Erythroblast (primary cell): ENCODE measurements around the gene NFIB.

ENCODE experiments used
- DNase-seq, 2 experiments: peaks; one replicate each; lab custom pipeline; 2025; lab: John Stamatoyannopoulos, UW
- GATA1 ChIP-seq: IDR thresholded peaks from 2 replicates; pipeline ENCODE4 v1.6.1; 2011; ENCODE audit warnings: low read depth, mild to moderate bottlenecking, control low read depth, low read length, moderate library complexity
- POLR2A ChIP-seq: IDR thresholded peaks from 2 replicates; pipeline ENCODE4 v1.6.1; 2011; ENCODE audit warnings: mild to moderate bottlenecking, low read length

NFIB gene

GRCh38 chr9:14256588-14256987, 57.4 kb downstream of the NFIB start:
- no peak for DNase-seq
- no peak for TF ChIP-seq POLR2A
- TF ChIP-seq GATA1: no peak

GRCh38 chr9:14251154-14252071, 62.5 kb downstream of the NFIB start:
- TF ChIP-seq POLR2A: no peak
- no peak for DNase-seq

- no peak for TF ChIP-seq POLR2A
- no peak for TF ChIP-seq GATA1
- DNase-seq: no peak
These were observed 63.2 kb downstream of the NFIB start for GRCh38 chr9:14250794-14251153.

GRCh38 chr9:14249527-14249926, 64.4 kb downstream of the NFIB start:
- no peak for DNase-seq
- TF ChIP-seq POLR2A (no peak), GATA1 (no peak)

- TF ChIP-seq POLR2A (no peak), GATA1 (no peak)
- no peak for DNase-seq
These were observed 65.8 kb downstream of the NFIB start for GRCh38 chr9:14248149-14248548.

GRCh38 chr9:14247577-14247976, 66.4 kb downstream of the NFIB start:
- TF ChIP-seq POLR2A (no peak), GATA1 (no peak)
- DNase-seq: no peak

- DNase-seq: no peak
These were observed 67.0 kb downstream of the NFIB start for GRCh38 chr9:14246951-14247350.

GRCh38 chr9:14245901-14246525, 67.9 kb downstream of the NFIB start:
- DNase-seq: no peak
- no peak for TF ChIP-seq POLR2A
- TF ChIP-seq GATA1: no peak

More at GRCh38 chr9:14246951-14247350, 67.0 kb downstream of the NFIB start:
- no peak for TF ChIP-seq GATA1
- TF ChIP-seq POLR2A: no peak

- no peak for DNase-seq
- TF ChIP-seq POLR2A: no peak
- TF ChIP-seq GATA1: no peak
These were observed 70.4 kb downstream of the NFIB start for GRCh38 chr9:14243514-14244042.

GRCh38 chr9:14242150-14242805, 71.7 kb downstream of the NFIB start:
- TF ChIP-seq POLR2A (no peak), GATA1 (no peak)
- DNase-seq: no peak

- TF ChIP-seq POLR2A (no peak), GATA1 (no peak)
- DNase-seq: no peak
These were observed 73.4 kb downstream of the NFIB start for GRCh38 chr9:14240537-14240936.

- no peak for DNase-seq
- TF ChIP-seq POLR2A (no peak), GATA1 (no peak)
These were observed 75.4 kb downstream of the NFIB start for GRCh38 chr9:14238518-14238917.

- DNase-seq: no peak
- no peak for TF ChIP-seq POLR2A
- no peak for TF ChIP-seq GATA1
These were observed 75.9 kb downstream of the NFIB start for GRCh38 chr9:14238079-14238478.

- DNase-seq: no peak
- TF ChIP-seq POLR2A (no peak), GATA1 (no peak)
These were observed 77.3 kb downstream of the NFIB start for GRCh38 chr9:14236591-14236990.
